H1 (cell line): Measurements from ENCODE around the gene MARK1.

Experiments
- BACH1 ChIP-seq: IDR thresholded peaks from 2 replicates; pipeline ENCODE4 v1.6.1; 2012; ENCODE audit warnings: low read length, improper control_type of control experiment
- CBX8 ChIP-seq: fragments of 300-800, 300-1000 bp; sonication (generic); IDR thresholded peaks from 2 replicates; pipeline ENCODE4 v1.7.1; 2016; ENCODE audit warnings: low read depth, low read length, borderline replicate concordance
- CHD7 ChIP-seq: fragments of 300-600 bp; sonication (generic); IDR thresholded peaks from 2 replicates; pipeline ENCODE4 v1.7.1; 2012; ENCODE audit warnings: low read length, moderate library complexity, mild to moderate bottlenecking, inconsistent platforms; ENCODE audit not compliant: insufficient replicate concordance
- CTCF ChIP-seq, 3 experiments: IDR thresholded peaks; 1 replicate in 2 of 3; 2 replicates in 1 of 3; pipeline versions ENCODE4 v1.5.1 to v1.6.1; 2011; ENCODE audit warnings: low read length in 3 of 3, mild to moderate bottlenecking in 3 of 3, inconsistent platforms in 2 of 3, low read depth in 1 of 3, moderate library complexity in 1 of 3; ENCODE audit not compliant: insufficient read depth in 1 of 3; ENCODE audit errors: control extremely low read depth in 1 of 3
- POLR2A ChIP-seq, 2 experiments: IDR thresholded peaks; 1 replicate in 1 of 2; 2 replicates in 1 of 2; pipeline ENCODE4 v1.6.1; 2011; ENCODE audit warnings: low read depth in 2 of 2, low read length in 2 of 2, mild to moderate bottlenecking in 2 of 2; ENCODE audit errors: control extremely low read depth in 1 of 2
- POLR2AphosphoS5 ChIP-seq: IDR thresholded peaks from 2 replicates; pipeline ENCODE4 v1.6.1; 2011; ENCODE audit warnings: low read depth, low read length
- RAD21 ChIP-seq, 2 experiments: IDR thresholded peaks in 1 of 2; conservative IDR thresholded peaks in 1 of 2; 2 replicates each; pipeline ENCODE4 v1.6.1; 2011; ENCODE audit warnings: low read depth in 2 of 2, low read length in 2 of 2, improper control_type of control experiment in 1 of 2, inconsistent platforms in 1 of 2, mild to moderate bottlenecking in 1 of 2, moderate library complexity in 1 of 2
- RNF2 ChIP-seq: fragments of 200-900, 300-1000 bp; sonication (generic); IDR thresholded peaks from 2 replicates; pipeline ENCODE4 v1.7.1; 2016; ENCODE audit warnings: borderline replicate concordance, low read depth, mild to moderate bottlenecking, antibody characterized with exemption, low read length; ENCODE audit not compliant: poor library complexity, severe bottlenecking; ENCODE audit errors: missing control alignments
- TCF12 ChIP-seq: IDR thresholded peaks from 2 replicates; pipeline ENCODE4 v1.6.1; 2011; ENCODE audit warnings: low read depth, mild to moderate bottlenecking, low read length

GRCh38 chr1:220708936-220709801, 181.2 kb downstream of the MARK1 start:
- TF ChIP-seq POLR2A (IDR thresholded peaks at IDR 0.05; ENCODE audit: control extremely low read depth in 1 of 2, low read depth in 2 of 2, low read length in 2 of 2) = no peak
- no peak for TF ChIP-seq POLR2AphosphoS5
- no peak for TF ChIP-seq CTCF (IDR thresholded peaks at IDR 0.05; ENCODE audit: control extremely low read depth in 1 of 3, insufficient read depth in 1 of 3, low read depth in 1 of 3, low read length in 3 of 3)
- TF ChIP-seq CBX8 = no peak
- TF ChIP-seq RAD21 (IDR thresholded peaks at IDR 0.05 in 1 of 2, conservative IDR thresholded peaks at IDR 0.05 in 1 of 2; ENCODE audit: low read depth in 2 of 2, low read length in 2 of 2) = no peak
- no peak for TF ChIP-seq RNF2
- TF ChIP-seq BACH1 = no peak
- TF ChIP-seq TCF12 = no peak
- no peak for TF ChIP-seq CHD7
